ENCODE data around the gene ETFA. TPM values are rescaled to one million over a fixed set of nuclear protein-coding genes. Genes with fewer than 3 reads are reported as not detected.

Gene ETFA
- total RNA-seq, 1 donor from 2014 or later = 117 TPM

GRCh38 chr15:76260246-76260938, 50.9 kb downstream of the ETFA start:
- Mint-ChIP-seq H3K9me3 (ENCODE audit: low read depth) (peaks cover 26% of the 10 kb centered on the region), H3K4me1 (ENCODE audit: low read depth) (peaks cover 3% of the 10 kb centered on the region), H3K4me3 (ENCODE audit: unreplicated experiment) (no peak overlapping the region), H3K27ac (ENCODE audit: unreplicated experiment) (no peak overlapping the region), H3K27me3 (ENCODE audit: low read depth) (no peaks in the 10 kb centered on the region), H3K36me3 (ENCODE audit: low read depth) (peaks cover 48% of the 10 kb centered on the region)
- DNase-seq (ENCODE audit: low spot score) = no peak
- TF ChIP-seq, protein P1, sequence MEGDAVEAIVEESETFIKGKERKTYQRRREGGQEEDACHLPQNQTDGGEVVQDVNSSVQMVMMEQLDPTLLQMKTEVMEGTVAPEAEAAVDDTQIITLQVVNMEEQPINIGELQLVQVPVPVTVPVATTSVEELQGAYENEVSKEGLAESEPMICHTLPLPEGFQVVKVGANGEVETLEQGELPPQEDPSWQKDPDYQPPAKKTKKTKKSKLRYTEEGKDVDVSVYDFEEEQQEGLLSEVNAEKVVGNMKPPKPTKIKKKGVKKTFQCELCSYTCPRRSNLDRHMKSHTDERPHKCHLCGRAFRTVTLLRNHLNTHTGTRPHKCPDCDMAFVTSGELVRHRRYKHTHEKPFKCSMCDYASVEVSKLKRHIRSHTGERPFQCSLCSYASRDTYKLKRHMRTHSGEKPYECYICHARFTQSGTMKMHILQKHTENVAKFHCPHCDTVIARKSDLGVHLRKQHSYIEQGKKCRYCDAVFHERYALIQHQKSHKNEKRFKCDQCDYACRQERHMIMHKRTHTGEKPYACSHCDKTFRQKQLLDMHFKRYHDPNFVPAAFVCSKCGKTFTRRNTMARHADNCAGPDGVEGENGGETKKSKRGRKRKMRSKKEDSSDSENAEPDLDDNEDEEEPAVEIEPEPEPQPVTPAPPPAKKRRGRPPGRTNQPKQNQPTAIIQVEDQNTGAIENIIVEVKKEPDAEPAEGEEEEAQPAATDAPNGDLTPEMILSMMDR (IDR thresholded peaks at IDR 0.05) = no peak

DNA sequence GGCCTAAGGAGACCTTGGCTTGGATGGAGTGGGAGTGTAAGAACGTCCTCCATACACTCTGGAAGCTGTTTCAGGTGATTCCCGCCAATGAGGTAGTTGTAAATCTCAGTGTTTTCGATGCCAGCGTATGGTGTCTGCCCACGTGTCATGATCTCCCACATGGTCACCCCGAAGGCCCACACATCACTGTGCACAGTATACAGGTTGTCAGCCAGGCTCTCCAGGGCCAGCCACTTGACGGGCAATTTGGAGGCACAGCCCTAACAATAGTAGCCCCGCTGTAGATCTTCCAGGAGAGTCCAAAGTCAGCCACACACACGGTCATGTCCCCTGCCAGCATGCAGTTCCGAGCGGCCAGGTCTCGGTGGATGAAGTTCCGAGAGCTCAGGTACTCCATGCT, 51.9 kb downstream of the ETFA start:
- Mint-ChIP-seq H3K4me1 (ENCODE audit: low read depth) (peaks cover 3% of the 10 kb centered on the region), H3K4me3 (ENCODE audit: unreplicated experiment) (no peak overlapping the region), H3K27ac (ENCODE audit: unreplicated experiment) (no peak overlapping the region), H3K36me3 (ENCODE audit: low read depth) (peaks cover 44% of the 10 kb centered on the region), H3K27me3 (ENCODE audit: low read depth) (no peaks in the 10 kb centered on the region), H3K9me3 (ENCODE audit: low read depth) (peaks cover 24% of the 10 kb centered on the region)
- DNase-seq (ENCODE audit: low spot score) = no peak
- TF ChIP-seq, protein P1 (IDR thresholded peaks at IDR 0.05) = no peak

DNA sequence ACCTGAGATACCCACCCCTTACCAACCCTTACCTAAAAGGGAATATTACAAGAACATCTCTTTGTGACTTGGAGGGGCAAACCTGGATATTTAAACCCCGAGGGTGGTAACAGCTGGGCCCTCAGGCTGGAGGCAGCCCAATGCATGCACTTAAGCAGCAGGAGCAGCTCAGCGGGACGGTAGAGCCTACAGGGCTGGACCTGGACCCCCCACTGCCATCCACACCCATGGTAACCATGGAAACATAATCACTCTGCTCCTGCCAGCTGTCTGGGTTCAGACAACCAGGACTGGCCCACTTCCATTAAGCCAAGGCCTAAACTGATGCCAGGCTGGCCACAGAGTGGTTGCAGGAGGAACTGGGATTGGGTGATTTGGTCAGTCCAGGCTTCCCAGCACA, 52.8 kb downstream of the ETFA start:
- Mint-ChIP-seq H3K4me1 (ENCODE audit: low read depth) (peaks cover 5% of the 10 kb centered on the region), H3K4me3 (ENCODE audit: unreplicated experiment) (no peak overlapping the region), H3K27me3 (ENCODE audit: low read depth) (no peaks in the 10 kb centered on the region), H3K27ac (ENCODE audit: unreplicated experiment) (no peak overlapping the region), H3K36me3 (ENCODE audit: low read depth) (peaks cover 39% of the 10 kb centered on the region), H3K9me3 (ENCODE audit: low read depth) (peaks cover 19% of the 10 kb centered on the region)
- DNase-seq (ENCODE audit: low spot score) = no peak
- TF ChIP-seq, protein P1 (IDR thresholded peaks at IDR 0.05) = no peak

DNA sequence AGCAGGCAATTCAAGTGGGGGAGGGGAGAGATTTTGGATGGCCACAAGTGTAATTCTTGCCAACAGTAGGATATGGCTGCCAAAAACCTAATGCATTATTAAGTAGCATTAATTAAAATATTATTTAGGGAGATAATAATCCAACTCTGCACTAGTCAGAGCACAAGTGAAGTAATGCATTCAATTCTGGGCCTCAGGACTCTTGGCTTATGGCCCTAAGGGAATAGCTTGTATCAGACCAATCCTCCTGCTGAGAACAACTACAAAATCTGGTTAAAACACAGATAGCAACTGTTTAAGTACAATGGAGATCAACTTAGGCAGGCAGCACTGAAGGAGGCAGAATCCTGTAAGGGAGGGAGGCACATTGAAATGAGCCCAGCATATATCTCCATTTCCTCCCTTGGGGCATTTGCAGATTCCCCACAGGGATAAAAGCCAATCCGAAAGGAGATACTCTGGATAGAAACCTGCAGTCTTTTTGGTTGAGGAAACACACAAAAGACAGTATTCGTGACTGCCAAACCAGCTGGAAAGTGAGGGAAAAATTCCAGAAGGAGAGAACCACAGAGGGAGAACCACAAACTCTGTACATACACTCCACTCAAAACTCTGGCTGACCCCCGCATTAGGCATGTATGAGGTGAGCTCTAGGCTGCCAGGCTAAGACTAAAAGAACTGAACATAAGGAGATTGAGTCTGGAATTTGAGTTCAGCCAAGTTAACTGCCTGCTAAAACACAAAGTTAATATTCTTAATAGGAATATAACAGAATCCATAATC, 57.4 kb downstream of the ETFA start:
- H3K4me1 Mint-ChIP-seq (ENCODE audit: low read depth) = peaks cover 5% of the 10 kb centered on the region
- peaks cover 10% of the 10 kb centered on the region for H3K36me3 Mint-ChIP-seq (ENCODE audit: low read depth)
- peaks cover 4% of the 10 kb centered on the region for H3K9me3 Mint-ChIP-seq (ENCODE audit: low read depth)
- DNase-seq (ENCODE audit: low spot score) = no peak
- TF ChIP-seq, protein P1 (IDR thresholded peaks at IDR 0.05) = no peak
- no peak overlapping the region for H3K27ac Mint-ChIP-seq (ENCODE audit: unreplicated experiment)
- no peak overlapping the region for H3K4me3 Mint-ChIP-seq (ENCODE audit: unreplicated experiment)
- no peaks in the 10 kb centered on the region for H3K27me3 Mint-ChIP-seq (ENCODE audit: low read depth)

- TF ChIP-seq, protein P1 (IDR thresholded peaks at IDR 0.05) = no peak
- Mint-ChIP-seq H3K4me1 (ENCODE audit: low read depth) (peaks cover 4% of the 10 kb centered on the region), H3K36me3 (ENCODE audit: low read depth) (peaks cover 8% of the 10 kb centered on the region), H3K4me3 (ENCODE audit: unreplicated experiment) (no peak overlapping the region), H3K9me3 (ENCODE audit: low read depth) (peaks cover 4% of the 10 kb centered on the region), H3K27me3 (ENCODE audit: low read depth) (no peaks in the 10 kb centered on the region), H3K27ac (ENCODE audit: unreplicated experiment) (no peak overlapping the region)
- DNase-seq (ENCODE audit: low spot score) = no peak
These were observed 59.0 kb downstream of the ETFA start for GRCh38 chr15:76252249-76252648.

Data from chondrocyte (in vitro differentiated cells).